Chondrocyte (in vitro differentiated cells): ENCODE results near the gene AFG3L2. TPM values are rescaled to one million over a fixed set of nuclear protein-coding genes. Genes with fewer than 3 reads are reported as not detected.

Source experiments
- DNase-seq: peaks from one replicate; pipeline ENCODE4 v3.0.0; 2021; ENCODE audit warnings: mixed read lengths, low spot score
- H3K27ac Mint-ChIP-seq: one replicate; pipeline ENCODE4 v1.8.0; 2021; ENCODE audit warnings: mild to moderate bottlenecking, moderate library complexity, mixed read lengths; ENCODE audit not compliant: unreplicated experiment
- H3K27me3 Mint-ChIP-seq: 2 replicates; pipeline ENCODE4 v1.8.0; 2021; ENCODE audit warnings: low read depth, mixed read lengths
- H3K36me3 Mint-ChIP-seq: 2 replicates; pipeline ENCODE4 v1.8.0; 2021; ENCODE audit warnings: low read depth, mixed read lengths
- H3K4me1 Mint-ChIP-seq: 2 replicates; pipeline ENCODE4 v1.8.0; 2021; ENCODE audit warnings: low read depth, mild to moderate bottlenecking, mixed read lengths
- H3K4me3 Mint-ChIP-seq: one replicate; pipeline ENCODE4 v1.8.0; 2021; ENCODE audit warnings: mild to moderate bottlenecking, moderate library complexity, mixed read lengths; ENCODE audit not compliant: unreplicated experiment
- H3K9me3 Mint-ChIP-seq: 2 replicates; pipeline ENCODE4 v1.8.0; 2021; ENCODE audit warnings: low read depth, mixed read lengths
- CTCF ChIP-seq: fragments of 200-600 bp; sonication (generic); IDR thresholded peaks from 2 replicates; pipeline ENCODE4 v1.5.0; 2021; ENCODE audit warnings: antibody characterized with exemption, mild to moderate bottlenecking, moderate library complexity
- total RNA-seq: library from RNA; stranded (reverse); gene quantifications from 3 replicates; pipeline ENCODE4 v1.2.1, GENCODE V29; 2021

AFG3L2 gene
- total RNA-seq, 1 donor from 2014 or later = 38.5 TPM

DNA sequence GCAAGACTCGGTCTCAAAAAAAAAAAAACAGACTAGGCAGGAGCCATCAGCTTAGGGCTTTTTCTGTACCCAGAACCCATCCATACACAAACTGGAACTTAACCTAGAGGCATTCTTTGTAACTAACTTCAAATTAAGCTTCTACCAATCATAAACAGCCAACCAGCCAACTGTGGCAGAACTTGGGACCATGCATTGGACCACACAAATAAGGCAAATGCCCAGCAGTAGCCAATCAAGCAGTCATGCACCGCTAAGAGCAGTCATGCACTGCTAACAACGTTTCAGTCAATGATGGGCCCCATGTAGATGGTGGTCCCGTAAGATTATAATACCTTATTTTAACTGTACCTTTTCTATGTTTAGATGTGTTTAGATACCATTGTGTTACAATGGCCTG is 46.3 kb downstream of the AFG3L2 start:
- no peaks in the 10 kb centered on the region for H3K27me3 Mint-ChIP-seq
- H3K27ac Mint-ChIP-seq = no peak overlapping the region
- no peak overlapping the region for H3K4me3 Mint-ChIP-seq
- H3K36me3 Mint-ChIP-seq = peaks cover 33% of the 10 kb centered on the region
- H3K9me3 Mint-ChIP-seq = no peaks in the 10 kb centered on the region
- DNase-seq = no peak
- no peak for TF ChIP-seq CTCF
- peaks cover 20% of the 10 kb centered on the region for H3K4me1 Mint-ChIP-seq

GRCh38 chr18:12329125-12329698 is 47.8 kb downstream of the AFG3L2 start:
- no peaks in the 10 kb centered on the region for H3K27me3 Mint-ChIP-seq
- H3K27ac Mint-ChIP-seq = no peak overlapping the region
- H3K4me1 Mint-ChIP-seq = peaks cover 12% of the 10 kb centered on the region
- TF ChIP-seq CTCF = no peak
- H3K36me3 Mint-ChIP-seq = peaks cover 36% of the 10 kb centered on the region
- DNase-seq = no peak
- no peak overlapping the region for H3K4me3 Mint-ChIP-seq
- H3K9me3 Mint-ChIP-seq = no peaks in the 10 kb centered on the region

DNA sequence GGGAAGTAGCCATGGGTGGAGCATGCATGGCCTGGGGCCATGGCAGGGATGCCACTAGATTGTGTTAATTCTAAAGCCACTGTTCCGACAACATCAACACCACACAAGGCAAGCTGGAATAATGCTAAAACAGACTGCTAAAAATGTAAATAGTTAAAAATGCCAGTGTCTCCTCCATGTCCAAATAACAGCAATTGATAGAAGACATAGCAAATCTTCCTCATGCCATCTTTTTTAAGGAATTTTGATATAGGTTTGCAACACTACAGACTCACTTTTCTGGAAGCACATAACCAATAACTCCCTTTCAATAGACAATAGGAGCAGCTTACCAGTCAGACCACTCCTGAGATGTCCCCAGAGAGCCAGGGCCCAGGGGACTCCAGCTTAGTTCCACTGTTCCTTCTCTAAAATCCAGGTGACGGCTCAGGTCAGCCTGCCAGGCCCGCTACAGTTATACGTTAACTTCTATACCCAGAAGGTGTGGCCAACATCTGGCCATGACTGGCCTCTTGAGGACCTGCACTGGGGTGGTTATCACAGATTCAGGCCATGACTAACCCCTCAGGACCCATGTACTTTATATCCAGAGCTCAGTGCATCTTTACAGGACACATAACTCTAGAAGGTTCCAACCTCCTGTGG is 48.7 kb downstream of the AFG3L2 start:
- TF ChIP-seq CTCF = peak; percentile 33
- Mint-ChIP-seq H3K9me3 (no peaks in the 10 kb centered on the region), H3K4me1 (peaks cover 12% of the 10 kb centered on the region), H3K27ac (peak overlapping the region; percentile 50), H3K4me3 (no peak overlapping the region), H3K36me3 (peaks cover 34% of the 10 kb centered on the region), H3K27me3 (no peaks in the 10 kb centered on the region)
- DNase-seq = no peak

GRCh38 chr18:12327510-12328178 is 49.4 kb downstream of the AFG3L2 start:
- Mint-ChIP-seq H3K36me3 (peaks cover 36% of the 10 kb centered on the region), H3K4me1 (peaks cover 12% of the 10 kb centered on the region), H3K4me3 (no peak overlapping the region), H3K27ac (peak overlapping the region; percentile 50), H3K9me3 (no peaks in the 10 kb centered on the region), H3K27me3 (no peaks in the 10 kb centered on the region)
- DNase-seq = no peak
- TF ChIP-seq CTCF = peak; percentile 84

- Mint-ChIP-seq H3K27ac (peak overlapping the region; percentile 50), H3K9me3 (no peaks in the 10 kb centered on the region), H3K27me3 (no peaks in the 10 kb centered on the region), H3K4me1 (peaks cover 12% of the 10 kb centered on the region), H3K4me3 (no peak overlapping the region), H3K36me3 (peaks cover 38% of the 10 kb centered on the region)
- no peak for TF ChIP-seq CTCF
- no peak for DNase-seq
These were observed 50.1 kb downstream of the AFG3L2 start for GRCh38 chr18:12326711-12327460.
